H9 (cell line): ENCODE measurements around the gene WNT3A. TPM values are rescaled to one million over a fixed set of nuclear protein-coding genes. Genes with fewer than 3 reads are reported as not detected.

Experiments
- DNase-seq: peaks from one replicate; pipeline ENCODE4 v3.0.0-alpha.2; 2017
- H2AFZ ChIP-seq: one replicate; pipeline ENCODE4 v1.6.1; 2013; ENCODE audit warnings: mild to moderate bottlenecking, low read length, control low read depth, moderate library complexity
- H2AK5ac ChIP-seq: 2 replicates; pipeline ENCODE4 v1.6.1; 2013; ENCODE audit warnings: low read length, control low read depth, mixed read lengths; ENCODE audit not compliant: insufficient read length
- H2BK120ac ChIP-seq: one replicate; pipeline ENCODE4 v1.6.1; 2013; ENCODE audit warnings: low read depth, mild to moderate bottlenecking, low read length, control low read depth, inconsistent platforms; ENCODE audit not compliant: poor library complexity, severe bottlenecking
- H2BK12ac ChIP-seq: 2 replicates; pipeline ENCODE4 v1.6.1; 2013; ENCODE audit warnings: low read length, control low read depth, mixed read lengths, low read depth; ENCODE audit not compliant: insufficient read length
- H2BK15ac ChIP-seq: 2 replicates; pipeline ENCODE4 v1.6.1; 2013; ENCODE audit warnings: low read depth, low read length, control low read depth
- H2BK20ac ChIP-seq: one replicate; pipeline ENCODE4 v1.6.1; 2013; ENCODE audit warnings: low read depth, mild to moderate bottlenecking, low read length, control low read depth, inconsistent platforms; ENCODE audit not compliant: poor library complexity, severe bottlenecking
- H2BK5ac ChIP-seq: 2 replicates; pipeline ENCODE4 v1.6.1; 2013; ENCODE audit warnings: low read length, control low read depth, mixed read lengths; ENCODE audit not compliant: insufficient read length
- H3K14ac ChIP-seq: 2 replicates; pipeline ENCODE4 v1.6.1; 2013; ENCODE audit warnings: low read length, control low read depth; ENCODE audit not compliant: insufficient read depth
- H3K18ac ChIP-seq: 2 replicates; pipeline ENCODE4 v1.6.1; 2013; ENCODE audit warnings: low read depth, mild to moderate bottlenecking, mixed read lengths, low read length, control low read depth; ENCODE audit not compliant: insufficient read length
- H3K23ac ChIP-seq: 2 replicates; pipeline ENCODE4 v1.6.1; 2013; ENCODE audit warnings: low read length, control low read depth, mixed read lengths, low read depth; ENCODE audit not compliant: insufficient read length
- H3K23me2 ChIP-seq: 2 replicates; pipeline ENCODE4 v1.6.1; 2013; ENCODE audit warnings: low read depth, mild to moderate bottlenecking, mixed read lengths, low read length, control low read depth; ENCODE audit not compliant: insufficient read length, poor library complexity, severe bottlenecking
- H3K27ac ChIP-seq: 2 replicates; pipeline ENCODE4 v1.5.1; 2013; ENCODE audit warnings: low read length, control low read depth, mixed read lengths, low read depth; ENCODE audit not compliant: insufficient read length
- H3K27me3 ChIP-seq: 2 replicates; pipeline ENCODE4 v1.6.1; 2013; ENCODE audit warnings: low read length, control low read depth, inconsistent platforms; ENCODE audit not compliant: insufficient read depth
- H3K4ac ChIP-seq: 2 replicates; pipeline ENCODE4 v1.6.1; 2013; ENCODE audit warnings: low read depth, mild to moderate bottlenecking, control low read depth, inconsistent platforms, low read length, moderate library complexity
- H3K4me1 ChIP-seq: 2 replicates; pipeline ENCODE4 v1.6.1; 2013; ENCODE audit warnings: low read length, control low read depth, inconsistent platforms; ENCODE audit not compliant: insufficient read depth
- H3K4me2 ChIP-seq: 2 replicates; pipeline ENCODE4 v1.6.1; 2013; ENCODE audit warnings: low read length, control low read depth, mixed read lengths; ENCODE audit not compliant: insufficient read length, insufficient read depth
- H3K56ac ChIP-seq: 2 replicates; pipeline ENCODE4 v1.6.1; 2013; ENCODE audit warnings: low read depth, mild to moderate bottlenecking, mixed read lengths, low read length, control low read depth; ENCODE audit not compliant: insufficient read length
- H3K79me1 ChIP-seq: 2 replicates; pipeline ENCODE4 v1.6.1; 2013; ENCODE audit warnings: low read depth, mild to moderate bottlenecking, moderate library complexity, low read length, control low read depth, inconsistent platforms; ENCODE audit not compliant: insufficient read depth, poor library complexity, severe bottlenecking
- H3K79me2 ChIP-seq: 2 replicates; pipeline ENCODE4 v1.6.1; 2013; ENCODE audit warnings: low read length, control low read depth, inconsistent platforms; ENCODE audit not compliant: insufficient read depth
- H3K9ac ChIP-seq: 2 replicates; pipeline ENCODE4 v1.6.1; 2013; ENCODE audit warnings: low read length, control low read depth, mixed read lengths; ENCODE audit not compliant: insufficient read length; ENCODE audit errors: extremely low read depth
- H3K9me3 ChIP-seq: one replicate; pipeline ENCODE4 v1.6.1; 2013; ENCODE audit warnings: low read depth, low read length, inconsistent platforms; ENCODE audit not compliant: control insufficient read depth
- H3T11ph ChIP-seq: one replicate; pipeline ENCODE4 v1.6.1; 2013; ENCODE audit warnings: mild to moderate bottlenecking, low read length, control low read depth, inconsistent platforms
- H4K20me1 ChIP-seq: one replicate; pipeline ENCODE4 v1.6.1; 2013; ENCODE audit not compliant: control insufficient read depth, insufficient read length, insufficient read depth
- H4K5ac ChIP-seq: 2 replicates; pipeline ENCODE4 v1.6.1; 2013; ENCODE audit warnings: low read depth, mild to moderate bottlenecking, mixed read lengths, low read length, control low read depth; ENCODE audit not compliant: insufficient read length
- H4K8ac ChIP-seq: replicated peaks from 2 replicates; pipeline ENCODE4 v1.6.1; 2013; ENCODE audit warnings: low read length, control low read depth, mixed read lengths, low read depth; ENCODE audit not compliant: insufficient read length
- H4K91ac ChIP-seq: 2 replicates; pipeline ENCODE4 v1.6.1; 2013; ENCODE audit warnings: low read depth, mild to moderate bottlenecking, moderate library complexity, mixed read lengths, low read length, control low read depth; ENCODE audit not compliant: insufficient read length
- H3K27ac Mint-ChIP-seq, 3 experiments: 2 replicates in 2 of 3; 3 replicates in 1 of 3; pipeline ENCODE4 v1.8.0; 2020 to 2021; ENCODE audit warnings: mixed read lengths in 3 of 3, mild to moderate bottlenecking in 1 of 3, moderate library complexity in 1 of 3
- H3K27me3 Mint-ChIP-seq: 2 replicates; pipeline ENCODE4 v1.8.0; 2021; ENCODE audit warnings: low read depth, mild to moderate bottlenecking, moderate library complexity, mixed read lengths
- H3K36me3 Mint-ChIP-seq, 3 experiments: 2 replicates in 2 of 3; 3 replicates in 1 of 3; pipeline ENCODE4 v1.8.0; 2020 to 2021; ENCODE audit warnings: low read depth in 3 of 3, mixed read lengths in 3 of 3; ENCODE audit not compliant: insufficient read depth in 1 of 3
- H3K4me1 Mint-ChIP-seq, 2 experiments: 2 replicates each; pipeline ENCODE4 v1.8.0; 2020; ENCODE audit warnings: mixed read lengths in 2 of 2
- H3K4me3 Mint-ChIP-seq, 2 experiments: 2 replicates in 1 of 2; 3 replicates in 1 of 2; pipeline ENCODE4 v1.8.0; 2020 to 2021; ENCODE audit warnings: mild to moderate bottlenecking in 2 of 2, mixed read lengths in 2 of 2, moderate library complexity in 1 of 2
- H3K9me3 Mint-ChIP-seq, 2 experiments: 2 replicates in 1 of 2; 3 replicates in 1 of 2; pipeline ENCODE4 v1.8.0; 2020; ENCODE audit warnings: mild to moderate bottlenecking in 2 of 2, mixed read lengths in 2 of 2, moderate library complexity in 1 of 2
- CTCF ChIP-seq: fragments of 200-600 bp; sonication (generic); conservative IDR thresholded peaks from 3 replicates; pipeline ENCODE4 v1.8.0; 2021; ENCODE audit warnings: antibody characterized with exemption, mild to moderate bottlenecking
- WGBS: extraction: QIAGEN DNeasy Blood & Tissue Kit; methylation state at CpG from one replicate; pipeline ENCODE4 v1.1.7; 2013; ENCODE audit warnings: missing lambda C conversion rate, low lambda C conversion rate, mixed read lengths; ENCODE audit not compliant: insufficient read length; ENCODE audit errors: extremely low coverage; 5-methylcytosine and 5-hydroxymethylcytosine counted together
- total RNA-seq: library from RNA; stranded (reverse); gene quantifications from 2 replicates; pipeline ENCODE4 v1.2.1, GENCODE V29; 2021

Gene WNT3A
- total RNA-seq, 1 experiment from 2014 or later = 0.17 TPM

DNA sequence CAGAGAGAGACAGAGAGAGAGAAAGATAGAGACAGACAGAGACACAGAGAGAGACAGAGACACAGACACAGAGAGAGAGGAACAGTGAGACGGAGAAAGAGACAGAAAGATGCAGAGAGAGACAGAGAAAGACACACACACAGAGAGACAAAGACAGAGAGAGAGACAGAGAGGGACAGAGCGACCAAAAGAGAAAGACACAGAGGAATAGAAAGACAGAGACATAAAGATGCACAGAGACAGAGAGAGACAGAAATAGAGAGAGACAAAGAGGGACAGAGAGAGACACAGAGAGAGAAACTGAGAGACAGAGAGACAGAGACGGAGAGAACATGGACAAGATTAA, 16.5 kb downstream of the WNT3A start:
- no CpG with 5 or more reads among the region's 3 CpGs for WGBS
- peaks cover 0 to 3% of the 10 kb centered on the region in 2 experiments; a peak in 1 of 4 replicates for H3K4me1 Mint-ChIP-seq

More for the DNA sequence above, 16.5 kb downstream of the WNT3A start:
- no peak overlapping the region for H3K18ac ChIP-seq
- H2BK12ac ChIP-seq = no peak overlapping the region
- Mint-ChIP-seq H3K9me3 (peaks cover 0 to 3% of the 10 kb centered on the region in 2 experiments; a peak in 1 of 5 replicates), H3K27me3 (peaks cover 91% of the 10 kb centered on the region), H3K4me3 (no peak overlapping the region), H3K36me3 (no peaks in the 10 kb centered on the region), H3K27ac (no peak overlapping the region)
- no peaks in the 10 kb centered on the region for H3K79me1 ChIP-seq
- no peak overlapping the region for H3T11ph ChIP-seq
- H2BK5ac ChIP-seq = no peak overlapping the region
- H3K56ac ChIP-seq = no peak overlapping the region
- H2AK5ac ChIP-seq = no peak overlapping the region
- no peak overlapping the region for H4K5ac ChIP-seq
- H3K79me2 ChIP-seq = no peaks in the 10 kb centered on the region
- no peak overlapping the region for H3K27ac ChIP-seq
- no peak overlapping the region for H3K4ac ChIP-seq
- no peaks in the 10 kb centered on the region for H4K20me1 ChIP-seq
- no peak overlapping the region for H3K4me2 ChIP-seq
- no peak for TF ChIP-seq CTCF
- H3K23ac ChIP-seq = no peak overlapping the region
- no peak overlapping the region for H4K91ac ChIP-seq
- no peak overlapping the region for H2BK20ac ChIP-seq
- H3K9ac ChIP-seq = no peak overlapping the region
- H2BK15ac ChIP-seq = no peak overlapping the region
- H3K27me3 ChIP-seq = peaks cover 3% of the 10 kb centered on the region; the same call in 1 of the 2 replicates
- H3K14ac ChIP-seq = no peak overlapping the region
- no peak overlapping the region for H2AFZ ChIP-seq
- H3K9me3 ChIP-seq = no peaks in the 10 kb centered on the region
- no peak for DNase-seq
- H4K8ac ChIP-seq = no peak overlapping the region
- H3K4me1 ChIP-seq = no peaks in the 10 kb centered on the region
- no peak overlapping the region for H2BK120ac ChIP-seq
- H3K23me2 ChIP-seq = no peaks in the 10 kb centered on the region
